Tibial artery (tissue), 4 donors: ENCODE measurements around the gene RFX4.
"Not testable (repeated sequence)": the region's sequence is repeated elsewhere in the genome, so short reads cannot be mapped to it uniquely, and the experiment has no call there.

Source experiments
- DNase-seq, 2 donors: peaks; one replicate each; pipeline ENCODE4 v3.0.0-alpha.2; 2019
- H3K27ac ChIP-seq, 2 donors: fragments of 200-600 bp; sonication (generic) in 1 of 2; 1 replicate in 1 of 2; 2 replicates in 1 of 2; pipeline ENCODE4 v1.5.1; 2018 to 2019; ENCODE audit warnings: mild to moderate bottlenecking in 1 of 2
- H3K27me3 ChIP-seq, 2 donors: fragments of 200-600 bp; sonication (generic) in 1 of 2; one replicate each; pipeline versions ENCODE4 v1.5.1 to v1.6.0; 2016 to 2019
- H3K36me3 ChIP-seq, 3 donors: fragments of 200-600 bp; sonication (generic) in 2 of 3; one replicate each; pipeline ENCODE4 v1.5.1; 2016 to 2019; ENCODE audit warnings: mild to moderate bottlenecking in 2 of 3
- H3K4me1 ChIP-seq, 4 donors: fragments of 200-600 bp; sonication (generic) in 2 of 4; 1 replicate in 3 of 4; 2 replicates in 1 of 4; pipeline ENCODE4 v1.5.1; 2016 to 2019
- H3K4me3 ChIP-seq, 2 donors: fragments of 200-600 bp; sonication (generic) in 1 of 2; 1 replicate in 1 of 2; 2 replicates in 1 of 2; pipeline ENCODE4 v1.5.1; 2018 to 2019; ENCODE audit warnings: mild to moderate bottlenecking in 2 of 2
- H3K9me3 ChIP-seq, 3 donors: fragments of 200-600 bp; sonication (generic) in 1 of 3; one replicate each; pipeline ENCODE4 v1.5.1; 2016 to 2019
- CTCF ChIP-seq, 2 experiments: fragments of 200-600 bp in 1 of 2; fragments of 450-650 bp in 1 of 2; IDR thresholded peaks; one replicate each; pipeline ENCODE4 v1.5.1; 2017 to 2019; ENCODE audit warnings: antibody characterized with exemption in 2 of 2, mild to moderate bottlenecking in 1 of 2, moderate library complexity in 1 of 2
- intact Hi-C: fragments of 100-400 bp; cut with DNase I; formaldehyde crosslinking; loops from one replicate; pipeline ENCODE4 v1.15.0; 2023; ENCODE audit warnings: low total_unique reads

RFX4 gene

DNA sequence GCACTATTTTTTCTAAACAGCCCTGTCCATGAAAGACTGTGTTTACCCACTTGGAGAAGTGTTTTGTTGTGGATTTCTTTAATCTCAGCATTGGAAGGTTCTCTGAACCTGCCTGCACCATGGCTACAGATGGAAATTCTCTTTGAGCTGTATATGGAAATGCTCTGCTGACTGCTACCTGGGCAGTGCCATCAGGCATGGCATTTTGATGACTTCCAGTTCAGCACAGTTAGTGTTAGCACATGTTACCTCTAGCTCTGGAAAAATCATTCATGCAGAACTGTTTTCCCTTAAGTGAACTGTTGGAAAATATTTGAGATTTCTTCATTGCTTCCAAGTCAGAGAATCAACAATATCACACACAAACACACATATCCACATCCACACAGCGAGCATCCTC, 139.1 kb downstream of the RFX4 start:
- no peaks in the 10 kb centered on the region for H3K9me3 ChIP-seq
- TF ChIP-seq CTCF (IDR thresholded peaks at IDR 0.05): no peak
- intact Hi-C loops: no loop called here
- no peak overlapping the region for H3K27ac ChIP-seq
- DNase-seq: no peak
- no peaks in the 10 kb centered on the region for H3K4me1 ChIP-seq
- no peak overlapping the region for H3K4me3 ChIP-seq
- H3K36me3 ChIP-seq: no peaks in the 10 kb centered on the region
- H3K27me3 ChIP-seq: no peaks in the 10 kb centered on the region

- TF ChIP-seq CTCF (IDR thresholded peaks at IDR 0.05): no peak
- Histone ChIP-seq H3K27me3 (no peaks in the 10 kb centered on the region), H3K27ac (no peak overlapping the region), H3K36me3 (no peaks in the 10 kb centered on the region), H3K9me3 (no peaks in the 10 kb centered on the region), H3K4me3 (no peak overlapping the region), H3K4me1 (no peaks in the 10 kb centered on the region)
- intact Hi-C loops: no loop called here
- no peak for DNase-seq
Measured at GRCh38 chr12:106722837-106723236, 140.0 kb downstream of the RFX4 start.

GRCh38 chr12:106723416-106723815, 140.6 kb downstream of the RFX4 start:
- H3K4me1 ChIP-seq: no peaks in the 10 kb centered on the region
- H3K27ac ChIP-seq: no peak overlapping the region
- no peak overlapping the region for H3K4me3 ChIP-seq
- no peaks in the 10 kb centered on the region for H3K36me3 ChIP-seq
- H3K27me3 ChIP-seq: no peaks in the 10 kb centered on the region
- TF ChIP-seq CTCF (IDR thresholded peaks at IDR 0.05): no peak
- intact Hi-C loops: no loop called here
- no peak for DNase-seq
- no peaks in the 10 kb centered on the region for H3K9me3 ChIP-seq

GRCh38 chr12:106724116-106724515, 141.3 kb downstream of the RFX4 start:
- Histone ChIP-seq H3K27me3 (no peaks in the 10 kb centered on the region), H3K4me3 (no peak overlapping the region), H3K9me3 (no peaks in the 10 kb centered on the region), H3K4me1 (no peaks in the 10 kb centered on the region), H3K36me3 (no peaks in the 10 kb centered on the region), H3K27ac (no peak overlapping the region)
- DNase-seq: no peak
- no peak for TF ChIP-seq CTCF (IDR thresholded peaks at IDR 0.05)
- intact Hi-C loops: no loop called here

DNA sequence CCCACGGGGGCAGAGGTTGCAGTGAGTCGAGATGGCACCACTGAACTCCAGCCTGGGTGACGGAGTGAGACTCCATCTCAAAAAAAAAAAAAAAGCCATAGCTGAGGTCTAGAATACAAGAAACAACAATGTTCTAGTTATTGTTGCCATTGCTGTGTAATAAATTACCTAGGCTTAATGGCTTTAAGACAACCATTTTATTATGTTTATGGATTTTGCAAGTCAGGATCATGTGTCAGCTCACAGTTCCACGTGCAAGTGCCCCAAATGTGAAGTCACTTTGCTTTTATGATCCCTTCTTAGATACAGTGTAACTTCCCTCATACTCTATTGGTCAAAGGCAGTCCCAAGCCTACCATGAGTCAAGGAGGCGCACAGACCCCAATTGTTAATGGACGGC, 142.1 kb downstream of the RFX4 start:
- Histone ChIP-seq H3K36me3 (no peaks in the 10 kb centered on the region), H3K27ac (no peak overlapping the region), H3K9me3 (no peaks in the 10 kb centered on the region), H3K27me3 (no peaks in the 10 kb centered on the region), H3K4me1 (no peaks in the 10 kb centered on the region), H3K4me3 (no peak overlapping the region)
- intact Hi-C loops: no loop called here
- DNase-seq: no peak
- TF ChIP-seq CTCF (IDR thresholded peaks at IDR 0.05): no peak

DNA sequence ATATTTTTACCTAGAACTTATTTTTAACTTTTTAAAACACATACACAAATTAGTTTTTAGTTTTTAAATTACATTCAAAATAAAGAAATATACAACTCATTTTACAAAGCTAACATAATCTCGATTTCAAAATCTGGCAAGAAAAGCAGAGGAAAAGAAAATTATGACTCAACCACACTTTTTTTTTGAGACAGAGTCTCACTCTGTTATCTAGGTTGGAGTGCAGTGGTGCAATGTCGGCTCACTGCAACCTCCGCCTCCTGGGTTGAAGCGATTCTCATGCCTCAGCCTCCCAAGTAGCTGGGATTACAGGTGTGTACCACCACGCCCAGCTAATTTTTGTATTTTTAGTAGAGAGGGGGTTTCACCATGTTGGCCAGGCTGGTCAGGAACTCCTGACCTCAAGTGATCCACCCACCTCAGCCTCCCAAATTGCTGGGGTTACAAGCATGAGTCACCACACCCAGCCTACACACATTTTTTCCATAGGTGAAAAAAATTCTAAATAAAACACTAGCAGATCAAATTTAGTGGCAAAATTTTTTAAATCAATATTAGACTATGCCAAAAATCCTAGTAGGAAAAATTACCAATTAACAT, 143.9 kb downstream of the RFX4 start:
- H3K36me3 ChIP-seq, DNase-seq, H3K4me3 ChIP-seq, H3K9me3 ChIP-seq, H3K27me3 ChIP-seq, H3K27ac ChIP-seq, H3K4me1 ChIP-seq, intact Hi-C loops: not testable (repeated sequence)
